Endothelial cell of umbilical vein (primary cell): ENCODE measurements around the gene RIOK2. TPM values are rescaled to one million over a fixed set of nuclear protein-coding genes. Genes with fewer than 3 reads are reported as not detected.

Experiments used
- BruUV-seq: library from RNA; stranded (reverse); fragments of 400-500 nt; replicated peaks from 2 replicates; lab custom pipeline; 2021; lab: Mats Ljungman, UMichigan
- CTCF ChIA-PET: fragments of 300-600, 350-600 bp; sonication (Branson Sonifier 250); formaldehyde crosslinking; loops from one replicate; lab custom pipeline; 2021; ENCODE audit warnings: antibody characterized with exemption, inconsistent platforms; lab: Charles Lee
- POLR2A ChIA-PET: fragments of 300-600, 350-600 bp; sonication (Branson Sonifier 250); formaldehyde crosslinking; loops from one replicate; lab custom pipeline; 2021; ENCODE audit warnings: antibody characterized with exemption, inconsistent platforms; lab: Charles Lee
- DNase-seq: peaks from one replicate; pipeline ENCODE4 v3.0.0-alpha.2; 2011; ENCODE audit warnings: low read depth, low spot score
- FAIRE-seq: peaks from 2 replicates; lab custom pipeline; 2011; peaks lifted over from hg19 to GRCh38; lab: Jason Lieb, UNC
- H2AFZ ChIP-seq: 2 replicates; pipeline ENCODE4 v1.6.0; 2012; ENCODE audit warnings: low read depth, low read length, control low read depth, inconsistent platforms
- H3K27ac ChIP-seq: 2 replicates; pipeline ENCODE4 v1.5.1; 2011; ENCODE audit warnings: low read depth, mild to moderate bottlenecking, control low read depth, low read length, moderate library complexity; ENCODE audit not compliant: insufficient read depth
- H3K27me3 ChIP-seq, 2 experiments: 2 replicates each; pipeline versions ENCODE4 v1.6.0 to v1.6.1; 2011; ENCODE audit warnings: low read length in 2 of 2, mixed read lengths in 1 of 2; ENCODE audit not compliant: control insufficient read depth in 2 of 2, insufficient read depth in 2 of 2
- H3K36me3 ChIP-seq, 2 experiments: 2 replicates in 1 of 2; 3 replicates in 1 of 2; pipeline ENCODE4 v1.5.1; 2011; ENCODE audit warnings: low read length in 2 of 2, mild to moderate bottlenecking in 1 of 2, moderate library complexity in 1 of 2; ENCODE audit not compliant: control insufficient read depth in 2 of 2, insufficient read depth in 2 of 2; ENCODE audit errors: extremely low read depth in 1 of 2
- H3K4me1 ChIP-seq: 3 replicates; pipeline ENCODE4 v1.5.1; 2011; ENCODE audit warnings: mild to moderate bottlenecking, low read length; ENCODE audit not compliant: control insufficient read depth, insufficient read depth; ENCODE audit errors: extremely low read depth
- H3K4me2 ChIP-seq: 2 replicates; pipeline ENCODE4 v1.6.1; 2011; ENCODE audit warnings: low read length, control low read depth, mixed read lengths; ENCODE audit not compliant: insufficient read depth
- H3K4me3 ChIP-seq, 3 experiments: fragments of 200-600 bp in 1 of 3; sonication (generic), shearing (Covaris generic) in 1 of 3; replicated peaks in 1 of 3; 2 replicates each; pipeline ENCODE4 v1.5.1; 2011 to 2016; ENCODE audit warnings: control low read depth in 3 of 3, low read length in 3 of 3, mild to moderate bottlenecking in 2 of 3, inconsistent platforms in 1 of 3, low read depth in 1 of 3, moderate library complexity in 1 of 3; ENCODE audit not compliant: insufficient read depth in 1 of 3
- H3K79me2 ChIP-seq: 2 replicates; pipeline ENCODE4 v1.6.0; 2012; ENCODE audit warnings: low read length, inconsistent platforms; ENCODE audit not compliant: control insufficient read depth, insufficient read depth
- H3K9ac ChIP-seq: replicated peaks from 2 replicates; pipeline ENCODE3; 2011; ENCODE audit warnings: low read length, control low read depth; ENCODE audit not compliant: insufficient read depth; ENCODE audit errors: extremely low read depth
- H3K9me1 ChIP-seq: replicated peaks from 3 replicates; pipeline ENCODE4 v1.6.0; 2011; ENCODE audit warnings: mild to moderate bottlenecking, low read length; ENCODE audit not compliant: control insufficient read depth, insufficient read depth; ENCODE audit errors: extremely low read depth
- H3K9me3 ChIP-seq: replicated peaks from 2 replicates; pipeline ENCODE4 v1.5.1; 2012; ENCODE audit warnings: low read length, inconsistent platforms; ENCODE audit not compliant: control insufficient read depth, insufficient read depth
- H4K20me1 ChIP-seq: replicated peaks from 2 replicates; pipeline ENCODE3; 2011; ENCODE audit warnings: mild to moderate bottlenecking, low read length; ENCODE audit not compliant: control insufficient read depth, insufficient read depth; ENCODE audit errors: extremely low read depth
- EZH2 ChIP-seq: IDR thresholded peaks from 2 replicates; pipeline ENCODE4 v1.6.1; 2012; ENCODE audit warnings: borderline replicate concordance, low read depth, mild to moderate bottlenecking, moderate library complexity, low read length, inconsistent platforms; ENCODE audit not compliant: severe bottlenecking
- FOS ChIP-seq: IDR thresholded peaks from 2 replicates; pipeline ENCODE4 v1.6.1; 2011; ENCODE audit warnings: mild to moderate bottlenecking, low read length, moderate library complexity, borderline replicate concordance; ENCODE audit not compliant: insufficient read depth
- GATA2 ChIP-seq: IDR thresholded peaks from 2 replicates; pipeline ENCODE4 v1.7.0; 2011; ENCODE audit warnings: low read depth, mild to moderate bottlenecking, moderate library complexity, mixed read lengths, low read length; ENCODE audit not compliant: insufficient read length, insufficient read depth
- JUN ChIP-seq: IDR thresholded peaks from 2 replicates; pipeline ENCODE4 v1.6.1; 2011; ENCODE audit warnings: borderline replicate concordance, low read depth; ENCODE audit not compliant: insufficient read length, insufficient read depth
- MYC ChIP-seq: IDR thresholded peaks from one replicate; pipeline ENCODE4 v1.6.1; 2011; ENCODE audit warnings: mild to moderate bottlenecking, low read depth, low read length
- POLR2A ChIP-seq: IDR thresholded peaks from 2 replicates; pipeline ENCODE4 v1.6.1; 2012; ENCODE audit warnings: low read depth, mild to moderate bottlenecking, control low read depth, low read length
- POLR2AphosphoS5 ChIP-seq: IDR thresholded peaks from 2 replicates; pipeline ENCODE4 v1.6.1; 2012; ENCODE audit warnings: low read depth, mild to moderate bottlenecking, control low read depth, low read length, moderate library complexity; ENCODE audit not compliant: insufficient read depth
- dilution Hi-C: fragments of 300-500 bp; cut with MboI; formaldehyde crosslinking; loops from one replicate; pipeline ENCODE4 v1.15.0; 2019; ENCODE audit warnings: low sequenced_read_pairs; ENCODE audit not compliant: extremely low pct_ligation_motif_present
- intact Hi-C: fragments of 100-400 bp; cut with micrococcal nuclease; formaldehyde crosslinking; loops from one replicate; pipeline ENCODE4 v1.10.0; 2022
- polyA plus RNA-seq, 4 experiments: library from polyadenylated mRNA; depleted of rRNA in 3 of 4; stranded (reverse) in 3 of 4; unstranded in 1 of 4; fragments of >200 nt; gene quantifications; 2 replicates each; pipeline versions ENCODE4 v1.2.1 to v1.2.3, GENCODE V29; 2011 to 2012; ENCODE audit warnings: missing spikeins in 1 of 4
- total RNA-seq: library from RNA; stranded (reverse); gene quantifications from 2 replicates; pipeline ENCODE4 v1.2.3, GENCODE V29; 2021
- TF ChIP-seq, protein P1 (sequence below): IDR thresholded peaks from 2 replicates; pipeline ENCODE4 v1.6.1; 2011; ENCODE audit not compliant: insufficient read depth, insufficient read length
- TF ChIP-seq, protein P2 (sequence below), 2 donors: IDR thresholded peaks; 1 replicate in 1 of 2; 2 replicates in 1 of 2; pipeline ENCODE4 v1.5.1; 2011; ENCODE audit warnings: low read length in 2 of 2, mild to moderate bottlenecking in 2 of 2, moderate library complexity in 2 of 2, control low read depth in 1 of 2, inconsistent platforms in 1 of 2, low read depth in 1 of 2; ENCODE audit not compliant: insufficient read depth in 1 of 2; ENCODE audit errors: extremely low read depth in 1 of 2

The RIOK2 gene
- total and polyA plus RNA-seq, 2 donors (not counting 3 experiments of a cell fraction or from before 2014, with no cell fraction given), result 3.5 to 25.4 TPM

GRCh38 chr5:97111616-97112015 is 71.4 kb downstream of the RIOK2 start:
- CTCF ChIA-PET, result interaction anchor here (1.0 to 1.4 kb wide), 2 partner anchors 31 to 243 kb away, joined by 3 to 4 read pairs; partner anchors contain the start of gene LIX1
- H3K27me3 ChIP-seq, result peaks cover 3 to 5% of the 10 kb centered on the region in 2 experiments
- no TSS peak for BruUV-seq
- DNase-seq (no peak), FAIRE-seq (no peak)
- no peak overlapping the region for H3K9ac ChIP-seq
- no peaks in the 10 kb centered on the region for H3K36me3 ChIP-seq
- POLR2A ChIA-PET, result no interaction called here
- H3K9me3 ChIP-seq, result no peaks in the 10 kb centered on the region
- H3K79me2 ChIP-seq, result no peaks in the 10 kb centered on the region
- H4K20me1 ChIP-seq, result no peaks in the 10 kb centered on the region
- no peak overlapping the region for H3K4me2 ChIP-seq
- TF ChIP-seq FOS (no peak), MYC (no peak), GATA2 (no peak), JUN (no peak), POLR2AphosphoS5 (no peak), EZH2 (no peak), POLR2A (no peak)
- TF ChIP-seq, protein P1, sequence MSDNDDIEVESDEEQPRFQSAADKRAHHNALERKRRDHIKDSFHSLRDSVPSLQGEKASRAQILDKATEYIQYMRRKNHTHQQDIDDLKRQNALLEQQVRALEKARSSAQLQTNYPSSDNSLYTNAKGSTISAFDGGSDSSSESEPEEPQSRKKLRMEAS, result no peak
- TF ChIP-seq, protein P2, sequence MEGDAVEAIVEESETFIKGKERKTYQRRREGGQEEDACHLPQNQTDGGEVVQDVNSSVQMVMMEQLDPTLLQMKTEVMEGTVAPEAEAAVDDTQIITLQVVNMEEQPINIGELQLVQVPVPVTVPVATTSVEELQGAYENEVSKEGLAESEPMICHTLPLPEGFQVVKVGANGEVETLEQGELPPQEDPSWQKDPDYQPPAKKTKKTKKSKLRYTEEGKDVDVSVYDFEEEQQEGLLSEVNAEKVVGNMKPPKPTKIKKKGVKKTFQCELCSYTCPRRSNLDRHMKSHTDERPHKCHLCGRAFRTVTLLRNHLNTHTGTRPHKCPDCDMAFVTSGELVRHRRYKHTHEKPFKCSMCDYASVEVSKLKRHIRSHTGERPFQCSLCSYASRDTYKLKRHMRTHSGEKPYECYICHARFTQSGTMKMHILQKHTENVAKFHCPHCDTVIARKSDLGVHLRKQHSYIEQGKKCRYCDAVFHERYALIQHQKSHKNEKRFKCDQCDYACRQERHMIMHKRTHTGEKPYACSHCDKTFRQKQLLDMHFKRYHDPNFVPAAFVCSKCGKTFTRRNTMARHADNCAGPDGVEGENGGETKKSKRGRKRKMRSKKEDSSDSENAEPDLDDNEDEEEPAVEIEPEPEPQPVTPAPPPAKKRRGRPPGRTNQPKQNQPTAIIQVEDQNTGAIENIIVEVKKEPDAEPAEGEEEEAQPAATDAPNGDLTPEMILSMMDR (IDR thresholded peaks at IDR 0.05; ENCODE audit: extremely low read depth in 1 of 2, insufficient read depth in 1 of 2, low read depth in 1 of 2, low read length in 2 of 2), result no peak
- H3K9me1 ChIP-seq, result no peaks in the 10 kb centered on the region
- H3K4me1 ChIP-seq, result no peaks in the 10 kb centered on the region
- no peak overlapping the region for H3K27ac ChIP-seq
- no peak overlapping the region for H3K4me3 ChIP-seq
- dilution Hi-C loops, result no loop called here
- intact Hi-C loops, result no loop called here
- no peak overlapping the region for H2AFZ ChIP-seq
